HG02763 (cell line): Measurements from ENCODE around the gene SRRM5.
A peak's percentile ranks its signal among the peaks of the same experiment; 100 is the strongest.
"Not testable (repeated sequence)": the region's sequence is repeated elsewhere in the genome, so short reads cannot be mapped to it uniquely, and the experiment has no call there.

Source experiments
- ATAC-seq: cut with Tn5 transposase; IDR thresholded peaks from one replicate; pipeline ENCODE4 v1.9.1; 2021; ENCODE audit warnings: mild to moderate bottlenecking, moderate library complexity; ENCODE audit not compliant: unreplicated experiment

The SRRM5 gene

DNA sequence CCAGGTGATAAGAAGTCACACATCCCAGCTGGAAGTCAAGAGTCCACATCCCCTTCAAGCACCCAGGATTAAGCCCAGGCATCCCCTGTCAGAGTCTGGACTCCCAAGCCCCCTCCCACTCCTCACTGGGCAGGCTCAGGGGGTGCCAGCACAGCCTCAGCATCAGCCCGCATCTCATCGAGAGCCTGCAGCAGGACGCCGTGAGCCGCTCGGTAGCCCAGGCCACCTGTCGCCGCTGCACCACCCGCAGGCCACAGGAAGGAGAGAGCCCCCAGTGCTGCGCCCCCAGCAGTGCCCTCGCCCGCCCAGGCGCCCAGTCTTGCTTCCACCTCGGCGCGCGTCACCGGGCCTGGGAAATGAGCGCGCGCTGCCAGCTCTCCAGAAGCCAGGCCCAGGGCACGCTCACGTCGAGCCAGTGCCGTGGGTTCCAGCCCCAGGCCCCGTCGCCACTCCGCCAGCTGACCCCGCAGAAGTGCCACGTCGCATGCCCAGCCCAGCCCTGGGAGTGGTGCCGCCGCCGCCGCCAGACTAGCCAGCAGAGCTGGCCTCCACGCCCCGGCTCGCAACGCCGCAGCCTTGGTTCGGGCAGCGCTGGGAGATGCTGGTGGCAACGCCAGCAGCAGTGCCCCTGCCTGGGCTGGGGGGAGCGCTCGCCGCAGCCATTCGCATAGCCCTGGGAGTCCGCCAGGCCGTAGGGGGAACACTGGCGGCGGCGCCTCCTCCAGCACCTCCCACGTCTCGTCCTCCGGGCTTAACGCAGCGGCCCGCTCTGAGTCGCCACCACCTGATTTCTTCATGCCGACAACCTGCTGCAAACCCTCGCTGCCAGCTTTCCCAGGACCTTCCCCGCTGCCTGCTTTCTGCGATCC lies 19.8 kb upstream of the SRRM5 start:
- no peak for ATAC-seq

GRCh38 chr19:43592800-43593350 lies 19.0 kb upstream of the SRRM5 start:
- ATAC-seq = no peak

DNA sequence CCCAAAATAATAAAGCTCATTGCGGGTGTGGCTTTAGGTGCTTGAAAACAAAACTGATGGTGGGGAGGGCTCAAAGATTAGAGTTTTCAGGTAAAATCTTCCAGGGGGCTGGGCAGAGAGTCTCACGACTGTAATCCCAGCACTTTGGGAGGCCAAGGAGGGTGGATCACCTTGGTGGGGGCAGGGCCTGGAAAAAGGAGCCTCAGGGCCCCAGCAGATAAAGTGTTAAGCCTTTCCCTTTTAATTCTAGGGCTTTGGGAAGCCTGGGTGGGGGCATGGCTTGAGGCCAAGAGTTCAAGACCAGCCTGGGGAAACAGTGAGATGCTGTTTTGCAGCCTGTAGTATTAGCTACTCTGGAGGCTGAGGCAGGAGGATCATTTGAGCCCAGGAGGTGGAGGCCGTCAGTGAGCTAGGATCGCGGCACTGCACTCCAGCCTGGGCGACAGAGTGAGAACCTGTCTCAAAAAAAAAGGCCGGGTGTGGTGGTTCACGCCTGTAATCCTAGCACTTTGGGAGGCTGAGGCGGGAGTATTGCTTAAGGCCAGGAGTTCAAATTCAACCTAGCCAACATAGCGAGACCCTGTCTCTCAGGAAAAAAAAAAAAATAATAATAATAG lies 17.7 kb upstream of the SRRM5 start:
- ATAC-seq = no peak

DNA sequence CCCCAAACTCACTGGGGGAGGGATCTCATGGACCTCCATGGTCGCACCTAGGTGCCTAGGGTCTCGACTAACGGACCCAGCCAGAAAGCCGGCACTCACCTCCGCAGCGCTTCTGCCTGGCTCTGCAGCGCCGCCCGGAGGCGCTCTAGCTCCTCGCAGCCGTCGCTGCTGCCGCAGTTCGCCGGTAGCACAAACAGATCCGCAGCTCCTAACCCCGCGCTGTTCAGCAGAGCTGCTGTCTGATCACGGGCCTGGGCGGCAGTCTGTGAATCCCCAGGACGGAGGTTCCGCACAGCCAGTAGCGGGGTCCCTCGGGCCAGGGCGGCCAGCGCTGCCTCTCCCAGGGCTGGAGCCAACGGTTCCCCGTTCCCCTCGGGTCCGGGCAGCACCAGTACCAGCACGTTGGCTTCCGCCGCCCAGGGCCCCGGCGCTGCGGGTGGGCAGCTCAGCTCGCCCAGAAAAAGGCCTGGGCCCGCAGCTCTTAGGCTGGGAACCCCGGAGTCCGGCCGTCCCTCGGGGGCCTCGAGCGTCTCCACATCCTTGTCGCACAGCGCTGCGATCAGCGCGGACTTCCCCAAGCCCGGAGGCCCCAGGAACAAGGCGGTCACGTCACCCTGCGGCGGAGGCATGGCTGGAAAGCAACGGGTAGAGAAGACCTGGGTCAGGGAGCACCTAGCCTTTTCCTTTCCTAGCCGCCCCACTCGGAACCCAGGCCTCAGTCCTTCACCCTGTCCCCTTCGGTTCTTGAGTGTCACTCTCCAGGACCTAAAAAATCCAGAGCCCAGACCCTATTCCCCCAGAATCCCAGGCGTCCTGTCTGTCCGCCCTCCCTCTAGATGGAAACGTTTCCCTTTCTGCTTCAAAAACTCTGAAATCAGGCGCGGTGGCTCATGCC lies 16.9 kb upstream of the SRRM5 start:
- ATAC-seq = no peak

DNA sequence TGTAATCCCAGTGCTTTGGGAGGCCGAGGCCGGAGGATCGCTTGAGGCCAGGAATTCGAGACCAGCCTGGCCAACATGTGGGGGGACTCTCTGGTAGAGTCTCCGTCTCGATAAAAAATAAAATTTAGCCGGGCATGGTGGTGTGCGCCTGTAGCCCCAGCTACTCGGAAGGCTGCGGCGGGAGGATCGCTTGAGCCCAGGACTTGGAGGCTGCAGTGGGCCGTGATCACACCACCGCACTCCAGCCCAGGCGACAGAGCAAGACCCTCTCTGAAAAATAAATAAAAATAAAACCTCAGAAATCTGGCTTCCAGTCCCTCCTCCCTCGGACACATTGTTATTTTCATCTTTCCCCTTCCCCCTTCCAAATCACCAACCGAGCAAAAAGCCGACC lies 16.3 kb upstream of the SRRM5 start:
- ATAC-seq = no peak

DNA sequence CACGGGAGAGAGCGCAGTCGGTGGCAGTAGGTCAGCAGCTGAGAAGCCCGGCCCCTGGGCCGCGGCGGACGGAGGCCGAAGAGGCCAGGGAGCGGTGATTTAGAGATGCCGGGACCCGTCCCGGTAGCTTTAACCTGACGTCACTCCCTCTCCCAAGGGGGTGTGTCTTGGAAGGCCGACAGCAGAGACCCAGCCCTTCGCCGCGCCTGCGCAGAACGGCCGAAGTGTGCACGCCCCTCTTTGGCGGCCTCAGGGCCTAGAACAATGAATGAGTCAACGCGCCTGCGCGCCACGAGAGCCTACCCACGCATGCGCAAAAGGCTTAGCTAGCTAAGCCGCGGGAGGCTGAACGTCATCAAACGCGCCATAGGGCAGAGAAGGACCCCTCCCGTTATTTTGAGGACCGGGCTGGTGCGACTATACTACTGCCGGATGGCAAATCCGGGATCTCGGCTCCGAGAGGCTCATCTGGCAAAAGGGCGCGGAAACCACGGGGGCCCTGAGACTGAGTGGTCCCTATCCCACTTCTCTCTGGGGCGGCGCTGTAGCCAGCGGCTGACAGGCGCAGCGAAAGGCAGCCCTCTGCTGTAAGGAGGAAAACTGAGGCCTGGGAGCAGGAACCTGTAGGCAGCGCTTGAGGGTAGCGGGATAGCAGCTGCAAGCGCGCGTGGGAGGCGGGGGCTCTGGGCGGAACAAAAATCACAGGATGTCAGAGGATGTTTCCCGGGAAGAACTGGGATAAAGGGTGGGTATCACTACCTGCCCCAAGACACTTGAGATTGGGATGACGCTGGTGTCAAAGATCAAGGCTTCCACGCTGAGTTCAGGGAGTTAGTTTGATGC lies 15.7 kb upstream of the SRRM5 start, which contains the start of the genes IRGQ and ZNF576:
TSS of gene IRGQ (minus strand) at position 136 of the 843 bp plus-strand sequence. CDS start 796 bp downstream, outside the sequence.
TSS of gene ZNF576 (plus strand) at position 597 of the 843 bp plus-strand sequence. CDS start 514 bp downstream, outside the sequence.
- ATAC-seq = peak; percentile 87

- ATAC-seq = no peak
Observed at GRCh38 chr19:43596842-43597461, 14.9 kb upstream of the SRRM5 start.

DNA sequence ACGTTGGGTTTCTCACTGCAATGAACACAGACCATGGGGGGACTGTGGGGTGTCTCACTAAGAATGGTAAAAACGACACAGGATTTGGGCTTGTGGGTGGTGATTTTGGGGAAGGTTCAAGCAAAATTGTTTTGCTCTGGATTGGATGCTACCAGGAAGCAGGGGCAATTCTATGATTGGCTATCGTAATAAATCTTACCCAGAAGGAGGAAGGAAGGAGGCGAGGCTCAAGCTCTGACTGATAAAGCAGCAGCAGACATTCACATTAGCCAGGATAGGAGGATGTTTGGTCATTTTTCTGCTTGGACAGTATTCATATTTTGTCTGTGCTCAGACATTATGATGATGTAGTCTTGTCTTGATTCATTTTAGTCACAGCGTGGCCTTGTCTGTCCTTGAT lies 14.0 kb upstream of the SRRM5 start:
- no peak for ATAC-seq

DNA sequence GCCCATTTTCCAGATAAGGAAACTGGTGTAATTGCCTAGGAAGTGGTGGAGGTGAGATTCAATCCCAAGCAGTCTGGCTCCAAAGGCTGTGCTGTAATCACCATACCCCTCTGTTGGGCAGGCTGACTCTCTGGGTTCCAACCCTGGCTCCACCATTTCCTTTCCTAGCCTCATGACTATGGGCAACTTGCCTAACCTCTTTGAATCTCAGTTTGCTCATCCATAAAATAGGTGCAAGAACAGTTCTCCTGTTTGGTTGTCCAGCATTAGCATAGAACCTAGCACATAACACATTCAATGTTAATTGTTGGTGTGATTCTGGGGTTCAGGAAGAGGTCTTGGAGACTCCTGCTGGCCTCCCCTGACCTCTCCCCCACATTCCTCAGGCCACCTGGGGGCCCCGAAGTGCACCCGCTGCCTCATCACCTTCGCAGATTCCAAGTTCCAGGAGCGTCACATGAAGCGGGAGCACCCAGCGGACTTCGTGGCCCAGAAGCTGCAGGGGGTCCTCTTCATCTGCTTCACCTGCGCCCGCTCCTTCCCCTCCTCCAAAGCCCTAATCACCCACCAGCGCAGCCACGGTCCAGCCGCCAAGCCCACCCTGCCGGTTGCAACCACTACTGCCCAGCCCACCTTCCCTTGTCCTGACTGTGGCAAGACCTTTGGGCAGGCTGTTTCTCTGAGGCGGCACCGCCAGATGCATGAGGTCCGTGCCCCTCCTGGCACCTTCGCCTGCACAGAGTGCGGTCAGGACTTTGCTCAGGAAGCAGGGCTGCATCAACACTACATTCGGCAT lies 13.2 kb upstream of the SRRM5 start:
- ATAC-seq = no peak

- ATAC-seq = no peak
Observed at GRCh38 chr19:43599635-43600295, 12.1 kb upstream of the SRRM5 start.

GRCh38 chr19:43600326-43600725 lies 11.6 kb upstream of the SRRM5 start:
- not testable (repeated sequence) for ATAC-seq

DNA sequence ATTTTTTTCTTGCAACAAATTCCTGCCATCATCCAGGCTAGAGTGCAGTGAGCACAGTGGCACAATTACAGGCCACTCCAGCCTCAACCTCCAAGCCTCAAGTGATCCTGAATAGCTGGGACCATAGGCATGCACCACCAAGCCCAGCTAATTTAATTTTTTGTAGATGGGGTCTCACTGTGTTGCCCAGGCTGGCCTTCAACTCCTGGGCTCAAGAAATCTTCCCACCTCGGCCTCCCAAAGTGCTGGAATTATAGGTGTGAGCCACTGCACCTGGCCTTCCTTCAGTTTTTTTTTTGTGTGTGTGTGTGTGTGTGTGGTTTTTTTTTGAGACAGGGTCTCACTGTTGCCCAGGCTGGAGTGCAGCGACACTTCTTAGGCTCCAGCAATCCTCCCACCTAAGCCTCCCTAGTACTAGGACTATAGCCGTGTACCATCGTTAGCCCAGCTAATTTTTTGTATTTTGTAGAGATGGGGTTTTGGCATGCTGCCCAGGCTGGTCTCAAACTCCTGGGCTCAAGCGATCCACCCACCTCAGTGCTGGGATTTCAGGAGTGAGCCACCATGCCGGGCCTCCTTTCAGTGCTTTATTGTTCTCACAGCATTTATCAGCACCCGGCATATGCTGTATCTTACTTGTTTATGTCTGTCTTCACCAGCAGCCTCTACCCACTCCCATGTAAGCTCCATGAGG lies 5.9 kb upstream of the SRRM5 start:
- no peak for ATAC-seq

DNA sequence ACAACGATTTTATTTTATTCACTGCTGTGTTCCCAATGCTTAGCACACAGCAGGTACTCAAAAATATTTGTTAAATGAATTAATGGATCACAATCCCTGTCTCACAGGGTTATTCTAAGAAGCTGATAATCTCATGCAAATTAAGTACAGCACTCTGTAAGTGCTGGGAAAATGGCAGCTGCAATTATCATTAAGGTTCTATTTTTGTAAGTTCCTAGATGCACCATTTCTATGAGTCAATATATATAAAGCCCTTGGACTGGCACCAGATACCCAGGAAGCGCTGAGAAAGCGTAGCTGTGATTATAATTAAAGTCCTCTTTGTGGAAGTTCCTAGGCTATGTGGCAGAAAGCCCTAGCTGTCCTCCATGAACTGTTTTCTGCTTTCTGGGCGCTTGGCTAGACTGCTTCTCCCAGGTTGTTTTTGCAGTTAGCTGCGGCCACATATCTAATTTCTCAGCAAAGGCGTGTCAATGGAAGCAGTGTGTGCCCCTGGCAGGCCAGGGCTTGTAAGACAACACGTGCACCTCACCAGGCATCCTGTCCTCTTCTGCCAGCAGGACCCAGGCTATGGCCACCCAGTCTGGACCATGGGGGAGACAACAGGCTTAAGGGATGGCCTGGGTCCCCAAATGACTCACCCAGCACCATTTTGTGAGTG lies 5.2 kb upstream of the SRRM5 start:
- ATAC-seq = no peak

GRCh38 chr19:43607238-43608205 lies 4.4 kb upstream of the SRRM5 start:
- no peak for ATAC-seq

DNA sequence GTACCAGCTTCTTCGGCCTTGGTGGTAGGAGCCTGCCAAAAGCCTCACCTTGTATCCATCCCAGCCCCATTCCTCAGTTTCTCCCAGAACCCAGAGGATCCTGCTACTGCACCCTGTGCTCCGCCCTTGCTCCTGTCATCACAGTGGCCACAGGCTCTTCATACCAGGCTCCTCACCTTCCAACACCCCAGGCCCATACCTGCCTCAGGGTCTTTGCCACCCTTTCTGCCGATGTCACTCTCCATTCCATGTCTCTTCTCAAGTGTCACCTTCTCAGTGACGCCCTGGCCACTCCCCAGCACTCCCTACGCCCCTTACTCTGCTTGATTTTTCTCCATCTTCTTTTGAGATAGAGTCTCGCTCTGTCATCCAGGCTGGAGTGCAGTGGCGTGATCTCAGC lies 2.0 kb upstream of the SRRM5 start:
- no peak for ATAC-seq

DNA sequence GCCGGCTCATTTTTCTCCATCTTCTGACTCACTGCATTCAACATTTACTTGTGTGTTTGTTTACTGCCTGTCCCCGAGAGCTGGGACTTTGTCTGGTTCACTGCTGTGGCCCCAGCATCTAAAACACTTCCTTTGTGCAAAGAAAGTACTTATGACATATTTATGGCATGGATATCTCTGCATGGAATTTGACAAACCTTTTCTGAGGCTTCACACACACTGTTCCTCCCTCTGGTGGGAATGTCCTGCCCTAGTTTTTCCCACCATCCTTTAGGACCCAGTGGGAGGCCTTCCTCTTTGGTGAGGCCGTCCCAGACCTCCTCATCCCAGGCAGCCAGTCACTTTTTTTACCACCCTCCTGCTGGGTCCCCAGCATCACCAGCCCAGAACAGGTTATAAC lies 1.4 kb upstream of the SRRM5 start:
- ATAC-seq = no peak
